D721Med (cell line): ENCODE data around the gene PPP1R26.

ENCODE experiments used
- DNase-seq: peaks from one replicate; pipeline ENCODE4 v3.0.0; 2011; ENCODE audit warnings: low spot score; ENCODE audit not compliant: insufficient read length
- FAIRE-seq: peaks from 2 replicates; lab custom pipeline; 2011; peaks lifted over from hg19 to GRCh38; lab: Jason Lieb, UNC
- TF ChIP-seq, protein P1 (sequence below): IDR thresholded peaks from 2 replicates; pipeline ENCODE4 v1.5.1; 2012; ENCODE audit warnings: mild to moderate bottlenecking, control low read depth; ENCODE audit not compliant: insufficient read depth; ENCODE audit errors: missing control alignments

The PPP1R26 gene

DNA sequence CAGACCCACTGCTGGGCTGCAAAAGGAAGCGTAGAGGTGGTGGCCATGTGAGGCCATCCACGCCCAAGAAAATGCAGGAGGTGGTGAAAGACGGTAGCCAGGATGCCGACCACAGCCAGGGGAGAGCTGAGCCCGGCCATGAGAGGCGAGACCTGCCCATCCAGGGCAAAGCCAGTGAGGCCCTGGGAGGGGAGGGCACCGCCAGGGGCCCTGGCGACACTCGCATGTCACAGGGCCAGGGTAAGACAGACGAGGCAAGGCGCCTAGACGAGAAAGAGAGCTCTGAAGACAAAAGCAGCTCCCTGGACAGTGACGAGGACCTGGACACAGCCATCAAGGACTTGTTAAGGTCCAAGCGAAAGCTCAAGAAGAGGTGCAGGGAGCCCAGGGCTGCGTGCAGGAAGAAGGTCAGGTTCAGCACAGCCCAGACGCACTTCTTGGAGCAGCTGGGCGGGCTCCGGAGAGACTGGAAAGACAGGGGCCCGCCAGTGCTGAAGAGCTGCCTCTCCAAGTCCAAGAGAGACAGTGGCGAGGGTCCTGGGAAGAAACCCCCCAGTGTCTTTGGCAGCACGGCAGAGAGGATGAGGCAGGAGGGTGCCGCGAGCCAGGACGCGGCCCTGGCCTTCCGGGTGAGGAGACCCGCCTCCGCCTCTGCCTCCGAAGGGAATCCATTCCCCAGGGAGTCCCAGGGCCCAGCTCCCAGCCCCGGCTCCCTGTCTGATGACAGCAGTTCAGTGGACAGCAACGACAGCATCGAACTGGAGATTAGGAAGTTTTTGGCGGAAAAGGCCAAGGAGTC, 6.9 kb downstream of the PPP1R26 start:
- DNase-seq, result no peak
- no peak for FAIRE-seq
- TF ChIP-seq, protein P1, sequence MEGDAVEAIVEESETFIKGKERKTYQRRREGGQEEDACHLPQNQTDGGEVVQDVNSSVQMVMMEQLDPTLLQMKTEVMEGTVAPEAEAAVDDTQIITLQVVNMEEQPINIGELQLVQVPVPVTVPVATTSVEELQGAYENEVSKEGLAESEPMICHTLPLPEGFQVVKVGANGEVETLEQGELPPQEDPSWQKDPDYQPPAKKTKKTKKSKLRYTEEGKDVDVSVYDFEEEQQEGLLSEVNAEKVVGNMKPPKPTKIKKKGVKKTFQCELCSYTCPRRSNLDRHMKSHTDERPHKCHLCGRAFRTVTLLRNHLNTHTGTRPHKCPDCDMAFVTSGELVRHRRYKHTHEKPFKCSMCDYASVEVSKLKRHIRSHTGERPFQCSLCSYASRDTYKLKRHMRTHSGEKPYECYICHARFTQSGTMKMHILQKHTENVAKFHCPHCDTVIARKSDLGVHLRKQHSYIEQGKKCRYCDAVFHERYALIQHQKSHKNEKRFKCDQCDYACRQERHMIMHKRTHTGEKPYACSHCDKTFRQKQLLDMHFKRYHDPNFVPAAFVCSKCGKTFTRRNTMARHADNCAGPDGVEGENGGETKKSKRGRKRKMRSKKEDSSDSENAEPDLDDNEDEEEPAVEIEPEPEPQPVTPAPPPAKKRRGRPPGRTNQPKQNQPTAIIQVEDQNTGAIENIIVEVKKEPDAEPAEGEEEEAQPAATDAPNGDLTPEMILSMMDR, result no peak

DNA sequence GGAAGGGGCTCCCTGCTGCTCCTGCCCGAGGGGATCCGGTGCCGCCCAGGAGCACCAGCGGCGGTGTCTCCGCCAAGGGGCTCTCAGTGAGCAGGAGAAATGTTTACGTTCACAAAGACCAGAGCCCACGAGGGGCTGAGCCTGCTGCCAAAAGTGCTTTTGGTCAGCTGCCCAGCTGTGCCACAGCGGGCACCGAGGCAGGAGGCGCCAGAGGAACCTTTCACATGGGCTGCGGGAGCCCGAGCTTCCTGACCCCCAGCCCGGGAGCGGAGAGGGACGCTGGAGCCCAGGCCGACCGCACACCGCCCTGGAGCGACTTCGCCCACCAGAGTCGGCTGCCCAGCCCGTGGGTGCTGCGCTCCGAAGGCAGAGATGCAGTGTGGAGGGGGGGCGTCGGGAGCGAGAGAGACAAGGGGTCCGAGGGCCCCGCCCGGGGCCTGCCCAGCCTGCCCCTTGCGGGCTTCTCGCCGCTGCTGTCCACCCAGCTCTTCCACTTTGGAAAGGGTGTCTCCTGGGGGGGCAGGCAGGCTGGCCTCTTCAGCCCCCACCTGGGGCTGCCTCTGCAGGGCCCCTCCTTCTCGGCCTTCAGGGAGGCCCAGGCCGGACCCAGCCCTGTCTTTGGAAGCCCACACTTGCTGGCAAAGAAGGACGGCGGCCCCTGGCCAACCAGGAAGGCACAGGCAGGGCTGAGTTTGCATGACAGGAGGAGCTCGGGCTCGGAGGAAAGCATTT, 7.9 kb downstream of the PPP1R26 start:
- TF ChIP-seq, protein P1, result no peak
- FAIRE-seq (no peak), DNase-seq (no peak)

DNA sequence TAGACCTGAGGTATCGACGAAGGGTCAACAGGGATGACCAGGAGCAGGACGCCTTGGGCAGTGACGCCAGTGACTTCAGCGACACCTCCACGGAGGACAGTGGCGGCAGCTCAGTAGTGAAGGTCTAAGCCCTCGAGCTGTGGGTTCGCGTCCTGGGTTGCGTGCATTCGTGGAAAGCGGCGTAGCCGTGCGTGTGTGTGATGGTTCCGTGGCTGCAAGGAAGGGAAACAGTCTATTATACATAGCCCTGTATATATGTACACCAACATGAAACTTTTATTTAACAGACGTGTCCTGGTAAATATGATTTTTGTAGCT, 8.4 kb downstream of the PPP1R26 start:
- TF ChIP-seq, protein P1, result no peak
- FAIRE-seq, result no peak
- no peak for DNase-seq

DNA sequence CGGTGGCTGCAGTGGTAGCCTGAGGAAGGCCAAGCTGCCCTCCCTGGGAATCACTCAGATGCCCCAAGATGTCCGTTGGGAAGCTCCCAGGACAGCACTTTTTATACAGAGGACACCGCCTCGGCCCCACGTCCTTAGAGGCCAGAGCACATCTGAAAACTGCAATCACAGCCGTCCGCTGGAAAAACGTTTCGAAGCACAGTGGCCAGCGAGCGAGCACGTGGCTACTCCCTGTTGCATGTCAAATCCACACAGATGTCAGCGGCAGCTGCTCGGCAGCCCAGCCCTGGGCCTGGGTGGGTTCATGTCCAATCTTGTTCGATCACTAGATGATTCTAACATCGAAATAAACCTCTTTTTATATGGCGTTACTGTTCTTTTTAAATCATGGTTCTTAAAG, 8.9 kb downstream of the PPP1R26 start:
- FAIRE-seq, result no peak
- DNase-seq, result no peak
- TF ChIP-seq, protein P1, result no peak

DNA sequence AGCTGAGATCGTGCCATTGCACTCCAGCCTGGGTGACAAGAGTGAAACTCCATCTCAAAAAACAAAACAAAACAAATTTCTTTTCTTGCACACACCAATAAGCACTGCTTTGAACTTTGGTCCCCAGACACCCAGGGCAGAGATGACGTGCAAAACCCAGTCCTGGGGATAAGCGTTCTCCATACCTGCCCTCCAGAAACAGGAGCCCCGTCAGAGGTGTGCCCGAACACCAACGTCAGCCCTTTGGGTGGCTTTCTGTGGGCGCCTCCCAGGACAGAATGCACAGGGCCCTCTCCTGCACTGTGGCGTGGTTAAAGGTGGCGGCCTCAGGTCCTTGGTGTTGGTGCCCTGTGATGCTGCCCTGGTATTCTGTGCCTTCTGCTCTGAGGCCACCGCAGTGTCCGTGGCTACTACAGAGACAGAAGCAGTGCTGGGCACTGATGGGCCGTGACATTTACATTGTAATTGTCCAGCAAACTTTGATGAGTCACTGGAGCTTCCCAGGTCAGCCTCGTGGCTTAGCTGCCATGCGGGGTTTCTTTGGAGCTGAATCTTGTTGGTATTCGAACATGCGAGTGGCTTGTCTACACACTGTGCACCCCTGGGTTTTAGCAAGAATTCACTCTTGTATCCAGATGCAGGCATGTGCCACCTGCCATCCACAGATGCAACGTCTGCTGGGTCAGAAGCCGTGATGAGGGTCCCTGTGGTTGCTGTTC, 9.8 kb downstream of the PPP1R26 start:
- no peak for DNase-seq
- TF ChIP-seq, protein P1, result no peak
- FAIRE-seq, result no peak

DNA sequence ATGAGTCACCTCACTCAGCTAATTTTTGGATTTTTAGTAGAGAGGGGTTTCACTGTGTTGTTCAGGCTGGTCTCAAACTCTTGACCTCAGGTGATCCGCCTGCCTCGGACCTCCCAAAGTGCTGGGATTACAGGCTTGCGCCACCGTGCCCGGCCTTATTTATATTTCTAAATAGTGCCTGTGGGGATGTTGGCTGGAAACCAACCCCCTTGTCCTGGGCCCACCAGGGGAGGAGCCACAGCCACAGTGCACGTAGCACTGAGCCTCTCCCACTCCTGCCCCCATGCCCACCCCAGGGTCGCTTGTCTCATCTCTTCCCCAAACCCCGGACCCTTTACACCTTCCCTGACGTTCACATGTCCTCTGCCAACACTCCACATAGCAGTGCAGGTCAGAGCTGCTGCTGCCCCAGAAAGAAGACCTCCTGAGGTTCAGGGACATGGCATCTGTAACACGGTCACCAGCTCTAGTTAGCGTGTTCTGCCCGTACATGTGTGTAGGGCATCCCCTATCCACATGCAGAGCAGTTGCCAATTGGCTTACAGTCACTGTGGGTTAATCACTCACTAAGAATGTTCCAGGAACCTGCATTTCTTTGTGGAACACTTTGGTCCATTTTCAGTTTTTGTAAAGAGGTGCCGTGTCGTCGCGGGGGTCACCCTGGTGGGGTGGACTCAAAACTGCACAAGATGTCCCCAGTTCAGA, 10.7 kb downstream of the PPP1R26 start:
- FAIRE-seq (no peak), DNase-seq (no peak)
- TF ChIP-seq, protein P1, result no peak
